Activated CD8-positive, alpha-beta memory T cell treated with anti-CD3 and anti-CD28 coated beads for 48 hours (primary cell): ENCODE measurements around the gene PRMT1.
"Not testable (repeated sequence)": the region's sequence is repeated elsewhere in the genome, so short reads cannot be mapped to it uniquely, and the experiment has no call there.

ENCODE experiments used
- DNase-seq, 3 experiments: peaks; one replicate each; pipeline ENCODE4 v3.0.0-alpha.2; 2020; ENCODE audit warnings: low read depth in 2 of 3, low spot score in 2 of 3

Gene PRMT1

DNA sequence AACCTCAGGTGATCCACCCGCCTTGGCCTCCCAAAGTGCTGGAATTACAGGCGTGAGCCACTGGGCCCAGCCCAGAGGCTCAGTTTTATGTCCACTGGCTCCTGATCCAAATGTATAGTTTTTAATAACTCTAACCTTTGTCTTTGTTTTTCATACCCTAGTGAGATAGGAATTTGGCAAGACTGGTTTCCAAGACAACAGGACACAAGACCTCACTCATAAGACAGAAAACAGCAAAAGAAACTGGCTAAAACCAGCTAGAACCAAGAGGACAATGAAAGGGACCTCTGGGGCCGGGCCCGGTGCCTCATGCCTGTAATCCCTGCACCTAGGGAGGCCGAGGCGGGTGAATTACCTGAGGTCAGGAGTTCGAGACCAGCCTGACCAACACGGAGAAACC lies 41.4 kb downstream of the PRMT1 start:
- no peak for DNase-seq

DNA sequence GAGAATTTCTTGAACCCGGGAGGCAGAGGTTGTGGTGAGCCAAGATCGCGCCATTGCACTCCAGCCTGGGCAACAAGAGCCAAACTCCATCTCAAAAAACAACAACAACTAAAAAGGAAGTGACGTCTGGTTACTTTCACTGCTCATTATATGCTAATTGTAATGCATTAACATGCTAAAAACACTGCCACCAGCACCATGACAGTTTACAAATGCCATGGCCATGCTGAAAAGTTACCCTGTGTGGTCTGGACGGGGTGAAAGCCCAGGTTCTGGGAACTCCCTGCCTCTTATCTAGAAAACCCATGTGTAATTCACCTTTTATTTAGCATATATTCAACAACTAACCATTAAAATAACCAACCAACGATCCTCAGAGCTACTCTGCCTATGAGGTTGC lies 41.9 kb downstream of the PRMT1 start:
- DNase-seq: no peak

DNA sequence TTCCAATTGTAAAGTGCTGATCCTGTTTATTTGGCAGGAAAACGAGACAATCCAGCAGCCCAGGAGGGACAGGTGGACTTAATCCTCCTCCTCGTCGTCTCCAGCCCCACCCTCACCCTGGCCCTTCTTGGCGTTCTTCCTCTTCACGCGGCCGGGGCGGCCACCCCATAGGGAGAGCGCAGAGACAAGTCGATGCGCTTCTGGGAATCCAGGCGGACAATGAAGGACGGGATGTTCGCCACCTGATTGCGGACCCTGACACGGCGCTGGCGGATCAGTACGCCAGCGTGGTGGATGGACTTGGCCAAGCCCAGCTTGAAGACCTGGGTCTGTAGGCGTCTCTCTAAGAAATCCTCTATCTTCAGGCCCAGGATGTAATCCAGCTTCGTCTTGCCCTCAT lies 42.3 kb downstream of the PRMT1 start:
- DNase-seq: not testable (repeated sequence)

DNA sequence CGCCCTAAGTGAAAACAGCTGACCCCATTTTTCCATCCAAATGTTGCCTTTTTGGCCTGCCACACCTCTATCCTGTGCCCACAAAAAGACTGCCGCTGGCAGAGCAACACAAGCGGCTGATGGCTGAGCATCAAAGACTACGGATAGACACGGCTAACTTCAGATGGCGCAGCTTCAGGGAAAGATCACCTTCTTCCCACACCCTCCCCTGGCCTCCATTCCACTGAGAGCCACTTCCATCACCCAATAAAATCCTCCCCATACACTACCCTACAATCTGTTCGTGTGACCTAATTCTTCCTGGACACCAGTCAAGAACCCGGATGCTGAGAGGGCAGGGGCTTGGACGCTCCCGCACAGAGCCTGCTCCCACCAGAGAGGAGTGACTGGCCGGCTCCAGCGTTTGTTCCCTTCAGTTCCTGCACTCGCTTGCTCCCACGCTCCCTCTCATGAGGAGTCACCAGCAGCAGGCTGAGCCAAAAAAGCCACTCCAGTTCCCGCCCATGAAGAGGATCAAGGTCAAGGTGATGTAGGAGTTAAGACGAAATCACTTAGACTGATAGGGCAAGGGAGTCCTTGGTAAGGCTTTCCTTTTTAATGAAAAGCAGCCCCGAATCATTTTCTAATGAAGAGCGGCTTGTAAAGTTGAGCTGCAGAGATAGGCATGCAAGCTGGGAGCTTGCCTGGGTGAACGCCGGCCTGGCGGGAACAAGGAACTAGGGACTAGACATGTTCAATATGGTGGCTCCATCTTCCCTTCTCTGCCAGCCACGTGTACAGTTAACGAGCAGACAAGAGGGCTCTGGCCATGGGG lies 50.4 kb downstream of the PRMT1 start:
- DNase-seq: no peak

DNA sequence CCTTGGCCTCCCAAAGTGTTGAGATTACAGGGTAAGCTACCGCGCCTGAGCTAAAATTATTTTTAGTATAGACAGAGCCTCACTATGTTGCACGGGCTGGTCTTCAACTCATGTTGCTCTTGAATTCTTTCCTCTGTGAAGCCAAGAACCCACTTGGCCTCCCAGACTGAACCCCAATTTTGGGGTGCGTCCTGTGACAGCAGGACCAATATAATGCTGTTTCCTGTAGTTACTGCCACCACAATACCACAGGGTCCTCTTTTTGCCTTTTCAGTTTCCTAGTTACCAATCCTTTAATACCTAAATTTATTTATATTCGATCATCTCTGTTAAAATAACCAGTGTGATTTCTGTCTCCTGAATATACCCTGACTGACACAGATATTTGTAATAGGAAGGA lies 53.1 kb downstream of the PRMT1 start:
- DNase-seq: no peak
